Measurements from ENCODE around the gene ZNF774.
A peak's percentile ranks its signal among the peaks of the same experiment; 100 is the strongest.
"Not testable (repeated sequence)": the region's sequence is repeated elsewhere in the genome, so short reads cannot be mapped to it uniquely, and the experiment has no call there.

Gene ZNF774

DNA sequence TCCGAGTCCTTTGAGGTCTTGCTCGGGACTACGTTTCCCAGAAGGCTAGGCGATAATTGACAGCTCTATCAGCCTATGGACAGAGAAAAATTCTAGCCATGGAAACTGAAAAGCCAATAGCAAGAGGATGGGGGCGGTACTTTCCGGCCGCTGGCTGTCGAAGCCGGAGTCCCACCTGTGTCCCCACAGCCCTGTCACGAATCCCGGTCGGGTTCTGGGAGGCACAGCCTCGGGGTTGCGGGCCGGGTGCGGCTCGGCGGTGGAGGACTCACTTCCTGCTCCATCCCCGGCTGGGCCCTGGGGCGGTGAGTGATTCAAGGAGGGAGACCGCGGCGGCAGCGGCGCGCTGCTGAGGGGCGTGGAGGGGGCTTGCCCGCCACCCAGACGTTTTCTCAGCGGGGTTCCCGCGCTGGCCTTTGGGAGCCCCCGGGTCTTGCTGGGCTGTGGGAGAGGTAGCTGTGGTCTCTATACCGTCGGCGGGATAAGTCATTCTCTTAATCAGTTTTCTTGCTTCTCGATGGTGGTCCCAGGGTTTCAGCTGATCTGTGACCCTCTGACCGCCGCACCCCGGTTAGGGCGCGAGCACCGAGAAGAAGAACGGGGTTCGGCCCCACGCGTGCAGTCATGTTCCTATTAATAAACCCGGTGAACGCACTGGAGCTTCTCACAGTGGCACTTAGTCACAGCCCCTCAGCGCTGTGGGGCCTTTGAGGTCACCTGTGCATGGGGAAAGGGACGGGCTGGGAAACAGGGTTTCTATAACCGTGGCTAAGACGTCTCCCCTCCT lies at the start of gene ZNF774:
Gene ZNF774 (plus strand): TSS at position 178 of the 787 bp plus-strand sequence. CDS start 2,377 bp downstream, outside the sequence.
- H3K4me3 ChIP-seq (ENCODE audit: control insufficient read depth, low read depth, low read length), result peak within 1 kb of the TSS; percentile 87
- peak; percentile 95 for DNase-seq (ENCODE audit: low read depth)
- TF ChIP-seq, protein P1, sequence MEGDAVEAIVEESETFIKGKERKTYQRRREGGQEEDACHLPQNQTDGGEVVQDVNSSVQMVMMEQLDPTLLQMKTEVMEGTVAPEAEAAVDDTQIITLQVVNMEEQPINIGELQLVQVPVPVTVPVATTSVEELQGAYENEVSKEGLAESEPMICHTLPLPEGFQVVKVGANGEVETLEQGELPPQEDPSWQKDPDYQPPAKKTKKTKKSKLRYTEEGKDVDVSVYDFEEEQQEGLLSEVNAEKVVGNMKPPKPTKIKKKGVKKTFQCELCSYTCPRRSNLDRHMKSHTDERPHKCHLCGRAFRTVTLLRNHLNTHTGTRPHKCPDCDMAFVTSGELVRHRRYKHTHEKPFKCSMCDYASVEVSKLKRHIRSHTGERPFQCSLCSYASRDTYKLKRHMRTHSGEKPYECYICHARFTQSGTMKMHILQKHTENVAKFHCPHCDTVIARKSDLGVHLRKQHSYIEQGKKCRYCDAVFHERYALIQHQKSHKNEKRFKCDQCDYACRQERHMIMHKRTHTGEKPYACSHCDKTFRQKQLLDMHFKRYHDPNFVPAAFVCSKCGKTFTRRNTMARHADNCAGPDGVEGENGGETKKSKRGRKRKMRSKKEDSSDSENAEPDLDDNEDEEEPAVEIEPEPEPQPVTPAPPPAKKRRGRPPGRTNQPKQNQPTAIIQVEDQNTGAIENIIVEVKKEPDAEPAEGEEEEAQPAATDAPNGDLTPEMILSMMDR (conservative IDR thresholded peaks at IDR 0.05; ENCODE audit: control insufficient read depth, insufficient read depth, low read depth, low read length), result no peak

DNA sequence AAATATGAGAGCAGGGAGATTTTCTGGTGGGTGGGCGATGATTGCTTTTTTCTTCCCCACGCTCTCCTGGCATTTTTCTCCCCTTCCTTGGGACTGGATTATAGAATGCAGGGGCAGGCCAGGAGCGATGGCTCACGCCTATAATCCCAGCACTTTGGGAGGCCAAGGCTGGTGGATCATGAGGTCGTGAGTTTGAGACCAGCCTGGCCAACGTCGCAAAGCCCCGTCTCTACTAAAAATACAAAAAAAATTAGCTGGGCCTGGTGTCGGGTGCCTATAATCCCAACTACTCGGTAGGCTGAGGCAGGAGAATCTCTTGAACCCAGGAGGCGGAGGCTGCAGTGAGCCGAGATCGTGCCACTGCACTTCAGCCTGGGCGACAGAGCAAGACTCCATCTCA lies 46.7 kb upstream of the ZNF774 start:
- H3K4me3 ChIP-seq (ENCODE audit: control insufficient read depth, low read depth, low read length), result not testable (repeated sequence)

DNA sequence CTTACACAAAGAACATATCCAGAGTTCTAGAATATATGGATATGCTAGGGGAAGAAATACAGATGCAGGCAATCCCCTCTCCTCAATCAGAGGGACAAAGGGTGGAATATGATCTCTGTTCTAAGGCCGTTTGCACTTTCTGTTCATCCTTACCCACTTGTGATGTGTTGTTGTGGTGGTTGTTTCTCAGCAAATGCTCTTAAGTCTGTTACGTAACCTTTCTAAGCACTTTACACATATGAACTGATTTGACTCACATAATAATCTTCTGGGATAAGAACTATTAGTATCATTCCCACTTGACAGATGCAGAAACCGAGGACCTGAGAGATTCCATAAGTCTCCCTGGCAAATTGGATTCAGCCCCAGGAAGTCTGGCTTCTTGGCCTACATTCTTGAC lies 46.2 kb upstream of the ZNF774 start:
- no peak overlapping the region for H3K4me3 ChIP-seq (ENCODE audit: control insufficient read depth, low read depth, low read length)
- peak; percentile 11 for DNase-seq (ENCODE audit: low read depth)
- TF ChIP-seq, protein P1 (conservative IDR thresholded peaks at IDR 0.05; ENCODE audit: control insufficient read depth, insufficient read depth, low read depth, low read length), result no peak

More for the DNA sequence above, 46.7 kb upstream of the ZNF774 start:
- DNase-seq (ENCODE audit: low read depth), result not testable (repeated sequence)

DNA sequence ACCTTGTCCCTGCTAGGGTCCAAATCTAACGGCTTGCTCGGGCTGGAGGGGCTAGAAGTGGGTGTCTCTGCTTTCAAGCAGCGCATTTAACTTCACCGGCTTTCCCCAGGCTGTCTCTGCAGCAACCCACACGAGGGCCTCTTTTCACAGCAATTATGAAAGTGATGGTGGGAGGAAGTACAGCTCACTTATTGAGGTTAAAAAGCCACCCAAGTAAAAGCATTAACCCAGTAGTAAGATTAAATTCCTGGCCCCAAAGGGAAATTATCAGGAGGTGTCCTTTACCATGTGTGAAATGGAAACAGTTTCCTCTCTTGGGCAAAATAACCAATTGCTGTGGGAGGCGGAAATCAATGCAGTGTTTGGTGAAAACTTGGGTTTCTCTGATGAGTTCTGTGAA lies 45.5 kb upstream of the ZNF774 start:
- TF ChIP-seq, protein P1 (conservative IDR thresholded peaks at IDR 0.05; ENCODE audit: control insufficient read depth, insufficient read depth, low read depth, low read length), result no peak
- no peak for DNase-seq (ENCODE audit: low read depth)
- H3K4me3 ChIP-seq (ENCODE audit: control insufficient read depth, low read depth, low read length), result no peak overlapping the region

DNA sequence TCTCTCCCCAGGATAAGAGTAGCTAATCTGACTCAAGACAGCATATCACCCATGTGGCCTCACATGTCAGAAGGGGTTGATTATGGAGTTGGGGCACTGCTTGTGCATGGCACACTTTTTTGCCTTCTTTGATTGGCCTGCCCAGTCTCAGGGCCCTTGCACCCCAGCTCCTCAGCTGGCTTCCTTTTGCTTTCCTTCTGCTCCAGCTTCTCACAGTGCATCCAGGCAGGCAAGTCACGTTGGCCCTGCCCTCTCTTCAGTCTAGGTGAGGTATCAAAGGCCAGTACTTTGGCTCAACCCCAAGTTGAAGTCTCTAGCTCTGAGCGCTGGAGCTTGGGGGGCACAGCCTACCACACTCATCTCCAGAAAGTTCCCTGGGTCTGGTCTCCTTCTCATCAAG lies 44.4 kb upstream of the ZNF774 start:
- no peak for DNase-seq (ENCODE audit: low read depth)
- TF ChIP-seq, protein P1 (conservative IDR thresholded peaks at IDR 0.05; ENCODE audit: control insufficient read depth, insufficient read depth, low read depth, low read length), result no peak

DNA sequence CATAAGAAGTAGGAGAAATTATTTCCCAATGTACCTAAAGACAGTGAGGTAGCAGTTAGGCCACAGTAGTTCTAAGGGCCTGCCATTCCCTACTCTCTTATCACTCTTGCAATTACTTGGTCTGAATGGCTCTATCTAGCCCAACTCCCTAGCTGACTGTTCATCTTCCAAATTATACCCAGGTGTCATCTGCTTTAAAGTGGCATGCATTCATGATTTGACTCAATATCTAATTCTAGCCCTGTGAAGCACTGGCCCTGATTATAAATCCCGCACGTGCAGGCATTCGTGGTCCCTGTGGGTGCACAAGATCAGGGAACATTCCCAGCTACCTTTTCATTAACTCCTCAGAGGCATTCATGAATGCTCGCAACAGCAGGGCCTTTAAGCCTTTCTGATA lies 43.1 kb upstream of the ZNF774 start:
- no peak for DNase-seq (ENCODE audit: low read depth)
- TF ChIP-seq, protein P1 (conservative IDR thresholded peaks at IDR 0.05; ENCODE audit: control insufficient read depth, insufficient read depth, low read depth, low read length), result no peak
- no peak overlapping the region for H3K4me3 ChIP-seq (ENCODE audit: control insufficient read depth, low read depth, low read length)

More for the DNA sequence above, 44.4 kb upstream of the ZNF774 start:
- H3K4me3 ChIP-seq (ENCODE audit: control insufficient read depth, low read depth, low read length), result no peak overlapping the region

DNA sequence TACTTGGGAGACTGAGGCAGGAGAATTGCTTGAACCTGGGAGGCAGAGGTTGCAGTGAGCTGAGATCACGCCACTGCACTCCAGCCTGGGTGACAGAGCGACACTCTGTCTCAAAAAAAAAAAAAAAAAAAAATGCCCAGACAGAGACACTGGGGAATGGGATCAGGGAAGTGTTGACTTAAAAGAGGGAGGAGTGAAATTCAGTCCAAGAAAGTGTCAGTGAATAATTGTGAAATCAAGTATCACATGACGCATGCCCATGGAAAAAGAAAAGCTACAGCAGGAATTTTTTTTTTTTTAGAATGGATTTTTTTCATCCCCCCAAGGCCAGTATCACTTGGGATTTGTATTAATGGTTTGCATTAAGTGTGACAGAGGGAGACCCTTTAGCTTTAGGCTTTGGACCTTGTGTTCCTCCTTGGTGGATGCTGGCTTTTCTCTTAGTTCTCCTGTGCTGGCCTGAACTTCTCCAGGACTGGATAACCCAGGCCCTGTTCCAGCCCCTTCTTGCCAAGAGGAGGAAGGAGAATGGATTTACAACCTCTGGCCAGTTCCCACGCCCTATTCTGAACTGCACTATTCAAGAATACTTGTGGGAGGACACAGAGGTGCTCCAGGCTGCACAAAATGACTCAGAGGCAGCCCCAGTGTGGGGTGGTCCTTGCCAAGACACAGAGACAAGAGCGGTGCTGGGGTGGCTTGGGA lies 36.7 kb upstream of the ZNF774 start:
- TF ChIP-seq, protein P1 (conservative IDR thresholded peaks at IDR 0.05; ENCODE audit: control insufficient read depth, insufficient read depth, low read depth, low read length), result no peak
- peak; percentile 95 for DNase-seq (ENCODE audit: low read depth)
- H3K4me3 ChIP-seq (ENCODE audit: control insufficient read depth, low read depth, low read length), result no peak overlapping the region

Measured in fibroblast of mammary gland (primary cell).